Small intestine (tissue), 7 donors: ENCODE data around the gene ERC1. TPM values are rescaled to one million over a fixed set of nuclear protein-coding genes. Genes with fewer than 3 reads are reported as not detected.

Source experiments
- DNase-seq, 2 donors: peaks; one replicate each; pipeline versions ENCODE4 v3.0.0 to v3.0.0-alpha.2; 2013
- FAIRE-seq: peaks from 2 replicates; lab custom pipeline; 2012; peaks lifted over from hg19 to GRCh38; lab: Jason Lieb, UNC
- H3K27ac ChIP-seq, 3 donors: one replicate each; pipeline ENCODE4 v1.5.1; 2013; ENCODE audit warnings: low read length in 2 of 3, mild to moderate bottlenecking in 2 of 3, control low read depth in 1 of 3, inconsistent platforms in 1 of 3, low read depth in 1 of 3, moderate library complexity in 1 of 3
- H3K27me3 ChIP-seq, 3 donors: one replicate each; pipeline ENCODE4 v1.6.1; 2013; ENCODE audit warnings: low read length in 3 of 3, inconsistent platforms in 1 of 3; ENCODE audit not compliant: control insufficient read depth in 3 of 3, insufficient read depth in 3 of 3
- H3K36me3 ChIP-seq, 3 donors: one replicate each; pipeline ENCODE4 v1.6.1; 2013; ENCODE audit warnings: low read length in 3 of 3, inconsistent platforms in 1 of 3, low read depth in 1 of 3, mild to moderate bottlenecking in 1 of 3, moderate library complexity in 1 of 3; ENCODE audit not compliant: control insufficient read depth in 3 of 3, insufficient read depth in 2 of 3
- H3K4me1 ChIP-seq, 3 donors: one replicate each; pipeline ENCODE4 v1.6.1; 2013; ENCODE audit warnings: low read length in 2 of 3, inconsistent platforms in 1 of 3, low read depth in 1 of 3, mild to moderate bottlenecking in 1 of 3, moderate library complexity in 1 of 3; ENCODE audit not compliant: control insufficient read depth in 3 of 3, insufficient read depth in 2 of 3
- H3K4me3 ChIP-seq, 3 donors: one replicate each; pipeline ENCODE4 v1.5.1; 2013; ENCODE audit warnings: low read length in 3 of 3, control low read depth in 1 of 3, inconsistent platforms in 1 of 3, low read depth in 1 of 3, mild to moderate bottlenecking in 1 of 3, moderate library complexity in 1 of 3
- H3K9me3 ChIP-seq, 2 donors: one replicate each; pipeline ENCODE4 v1.6.1; 2013; ENCODE audit warnings: low read depth in 1 of 2, low read length in 1 of 2; ENCODE audit not compliant: control insufficient read depth in 2 of 2, insufficient read depth in 1 of 2
- WGBS, 3 donors: extraction: QIAGEN DNeasy Blood & Tissue Kit; methylation state at CpG; one replicate each; pipeline ENCODE4 v1.1.7; 2013; 5-methylcytosine and 5-hydroxymethylcytosine counted together
- polyA plus RNA-seq, 4 donors: library from polyadenylated mRNA; stranded (reverse) in 3 of 4; unstranded in 1 of 4; fragments of 200-250 nt in 3 of 4; fragments of 120-200 nt in 1 of 4; gene quantifications; one replicate each; pipeline versions ENCODE4 v1.2.1 to v1.2.3, GENCODE V29; 2013
- donor health status: healthy with polysubstance abuse.
- donor health status: control.
- donor health status: control.
- donor health status: Bipolar disorder and iron deficiency.
- donor health status: healthy.

The ERC1 gene
- polyA plus RNA-seq, 4 donors = 1.8 to 16.7 (median 6.1) TPM

DNA sequence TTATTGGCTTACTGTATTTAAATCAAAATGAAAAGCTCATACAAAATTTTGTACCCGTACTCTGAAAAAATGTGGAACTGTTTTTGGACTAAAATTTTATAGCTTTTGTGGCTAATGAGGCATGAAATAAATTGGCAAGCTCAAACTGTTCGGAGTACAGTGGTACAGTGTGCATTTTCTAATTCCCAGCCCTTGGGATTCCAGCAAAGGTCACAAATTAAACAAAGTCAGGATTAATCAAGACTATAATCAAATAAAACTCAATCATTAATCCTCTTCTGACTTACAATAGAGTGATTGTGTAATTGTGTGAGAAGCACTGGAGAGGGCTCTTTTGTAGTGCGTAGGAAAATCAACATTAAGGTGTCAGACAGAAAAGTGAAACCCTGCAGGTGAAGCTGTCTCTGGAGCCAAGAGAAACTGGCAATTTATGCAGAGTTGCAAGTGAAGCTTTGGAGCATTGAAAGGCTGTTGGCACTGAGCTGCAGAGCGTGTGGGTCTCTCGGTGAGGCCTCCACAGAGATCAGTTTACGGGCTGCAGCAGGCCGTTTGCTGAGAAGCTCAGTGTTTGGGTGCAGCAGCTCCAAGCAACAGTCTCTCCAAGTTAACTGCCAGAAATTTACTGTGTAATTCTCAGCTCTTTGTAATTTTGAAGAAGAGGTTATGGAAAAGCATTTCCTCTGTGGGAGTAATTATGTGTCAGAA, 327.5 kb downstream of the ERC1 start:
- Histone ChIP-seq H3K4me1 (peaks cover 0 to 10% (median 4%) of the 10 kb centered on the region in 3 donors), H3K4me3 (no peak overlapping the region), H3K27me3 (no peaks in the 10 kb centered on the region), H3K27ac (peak overlapping the region in 1 of 3 donors; percentile 34), H3K9me3 (peaks cover 0 to 7% of the 10 kb centered on the region in 2 donors), H3K36me3 (peaks cover 0 to 3% (median 0%) of the 10 kb centered on the region in 3 donors)
- DNase-seq (peak; percentile 39 to 41), FAIRE-seq (no peak)
- WGBS, 3 donors = 14 to 49% (median 35%) methylated on average over 7 of the region's 7 CpGs

DNA sequence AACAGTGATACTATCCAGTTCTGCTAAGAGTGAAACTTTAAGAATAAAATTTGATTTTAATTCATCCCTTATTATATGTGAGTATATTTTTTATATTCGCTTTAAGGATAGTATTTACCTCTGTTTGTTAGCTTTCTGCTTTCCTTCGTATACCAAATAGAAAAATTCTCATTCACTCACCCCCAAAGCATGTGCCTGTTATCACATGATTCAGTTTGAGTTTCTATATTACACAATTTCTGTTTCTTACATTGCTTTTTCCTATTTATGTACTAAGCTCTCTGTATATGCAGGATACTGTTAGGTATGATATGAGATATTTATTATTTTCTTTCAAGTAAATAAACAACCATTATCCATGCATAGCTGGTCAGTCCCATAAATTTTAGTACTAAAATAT, 328.2 kb downstream of the ERC1 start:
- H3K27ac ChIP-seq = peak overlapping the region in 1 of 3 donors; percentile 34
- H3K4me1 ChIP-seq = peaks cover 0 to 10% (median 4%) of the 10 kb centered on the region in 3 donors
- peaks cover 0 to 7% of the 10 kb centered on the region in 2 donors for H3K9me3 ChIP-seq
- peaks cover 0 to 3% (median 0%) of the 10 kb centered on the region in 3 donors for H3K36me3 ChIP-seq
- no peaks in the 10 kb centered on the region for H3K27me3 ChIP-seq
- DNase-seq (peak in 1 of 2 donors; percentile 15), FAIRE-seq (peak; percentile 51)
- no peak overlapping the region for H3K4me3 ChIP-seq
- 67 to 73% (median 72%) methylated on average over 2 of the region's 2 CpGs for WGBS, 3 donors

DNA sequence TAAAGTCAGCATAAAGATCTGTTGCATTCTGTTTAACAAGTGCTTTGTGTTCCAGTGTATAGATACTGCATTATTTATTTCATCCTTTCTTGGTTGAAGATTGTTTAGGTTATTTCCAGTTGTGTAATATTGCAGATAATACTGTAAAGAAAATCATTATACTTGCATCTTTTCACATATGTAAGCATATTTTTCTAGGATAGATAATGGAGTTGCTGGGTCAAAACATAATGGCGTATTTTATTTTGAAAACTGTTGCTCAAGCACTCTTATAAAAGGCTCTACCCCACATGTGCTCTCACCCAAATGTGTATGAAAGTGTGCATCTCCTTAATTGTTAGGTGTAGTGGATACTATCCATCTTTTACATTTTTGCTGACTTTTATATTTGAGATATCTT, 329.0 kb downstream of the ERC1 start:
- no peak for FAIRE-seq
- Histone ChIP-seq H3K36me3 (peaks cover 0 to 2% (median 0%) of the 10 kb centered on the region in 3 donors), H3K9me3 (peaks cover 0 to 5% of the 10 kb centered on the region in 2 donors), H3K4me3 (no peak overlapping the region), H3K27me3 (no peaks in the 10 kb centered on the region), H3K27ac (no peak overlapping the region), H3K4me1 (peaks cover 0 to 10% (median 4%) of the 10 kb centered on the region in 3 donors)
- no peak for DNase-seq
- WGBS, 3 donors = 95 to 98% (median 97%) methylated on average over 1 of the region's 1 CpG

DNA sequence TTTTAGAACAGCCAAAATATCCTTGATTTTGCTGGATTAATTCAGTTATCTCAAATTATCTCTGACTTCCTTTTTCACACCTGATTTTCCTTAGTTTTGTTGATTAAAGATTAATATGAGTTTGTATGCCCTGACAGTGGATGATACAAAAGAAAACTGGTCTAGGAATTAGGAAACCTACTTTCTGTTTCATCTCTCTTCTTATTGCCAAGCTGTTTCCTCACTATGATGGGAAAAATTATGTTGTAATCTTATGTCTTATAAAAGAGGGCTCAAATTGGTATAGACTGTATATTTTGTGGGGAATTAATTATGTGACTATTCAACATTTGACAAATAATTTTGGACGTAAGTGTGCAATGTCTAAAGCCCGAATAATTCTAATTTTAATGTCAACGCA, 331.8 kb downstream of the ERC1 start:
- DNase-seq = no peak
- 89 to 93% (median 92%) methylated on average over 3 of the region's 3 CpGs for WGBS, 3 donors
- Histone ChIP-seq H3K9me3 (no peaks in the 10 kb centered on the region), H3K36me3 (no peaks in the 10 kb centered on the region), H3K27me3 (no peaks in the 10 kb centered on the region), H3K4me3 (no peak overlapping the region), H3K27ac (no peak overlapping the region), H3K4me1 (peaks cover 0 to 10% (median 4%) of the 10 kb centered on the region in 3 donors)
- FAIRE-seq = no peak

DNA sequence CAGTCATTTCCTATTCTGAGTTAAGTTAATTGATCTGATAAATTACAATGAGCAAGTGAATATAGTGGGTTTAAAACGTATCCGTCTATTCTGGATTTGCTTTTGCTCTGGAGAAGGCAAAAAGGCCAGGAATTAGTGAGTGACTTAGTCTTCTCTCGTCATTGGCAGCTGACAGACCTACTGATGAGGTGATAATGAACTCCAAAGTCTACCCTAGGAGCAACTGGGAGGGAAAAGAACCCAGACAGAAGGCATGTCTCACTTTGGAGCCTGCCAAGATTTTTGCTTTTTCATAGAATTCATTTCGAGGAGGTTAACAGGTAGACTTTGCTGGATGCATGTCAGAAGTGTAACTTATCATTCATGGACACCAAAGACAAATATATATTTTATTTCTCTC, 333.1 kb downstream of the ERC1 start:
- WGBS, 3 donors = 59 to 84% (median 81%) methylated on average over 4 of the region's 4 CpGs
- H3K9me3 ChIP-seq = no peaks in the 10 kb centered on the region
- H3K4me3 ChIP-seq = no peak overlapping the region
- H3K27me3 ChIP-seq = no peaks in the 10 kb centered on the region
- FAIRE-seq (no peak), DNase-seq (no peak)
- no peaks in the 10 kb centered on the region for H3K36me3 ChIP-seq
- no peaks in the 10 kb centered on the region for H3K4me1 ChIP-seq
- H3K27ac ChIP-seq = no peak overlapping the region

DNA sequence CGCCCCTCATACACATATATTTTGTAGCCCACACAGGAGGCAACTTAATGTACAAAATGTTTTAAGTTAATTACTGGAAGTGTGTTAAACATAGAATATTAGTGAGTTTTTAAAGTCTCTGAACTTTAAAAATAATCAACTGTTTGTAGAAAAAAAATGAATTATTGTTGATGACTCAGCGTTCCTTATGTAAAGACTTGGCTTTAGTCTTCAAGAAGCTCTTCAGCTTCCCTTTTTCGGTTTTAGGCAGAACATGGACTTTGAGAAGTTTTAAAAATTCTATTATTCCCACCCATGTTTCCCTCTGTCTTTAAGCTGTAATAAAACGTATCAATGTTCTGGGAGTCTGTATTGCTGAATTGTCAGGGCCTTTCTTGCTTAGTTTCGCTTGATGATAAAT, 333.9 kb downstream of the ERC1 start:
- peaks cover 0 to 3% (median 0%) of the 10 kb centered on the region in 3 donors for H3K4me1 ChIP-seq
- H3K9me3 ChIP-seq = no peaks in the 10 kb centered on the region
- no peak overlapping the region for H3K4me3 ChIP-seq
- no peak for DNase-seq
- WGBS, 3 donors = 66 to 90% (median 87%) methylated on average over 5 of the region's 5 CpGs
- no peaks in the 10 kb centered on the region for H3K27me3 ChIP-seq
- H3K36me3 ChIP-seq = no peaks in the 10 kb centered on the region
- no peak overlapping the region for H3K27ac ChIP-seq
- no peak for FAIRE-seq

DNA sequence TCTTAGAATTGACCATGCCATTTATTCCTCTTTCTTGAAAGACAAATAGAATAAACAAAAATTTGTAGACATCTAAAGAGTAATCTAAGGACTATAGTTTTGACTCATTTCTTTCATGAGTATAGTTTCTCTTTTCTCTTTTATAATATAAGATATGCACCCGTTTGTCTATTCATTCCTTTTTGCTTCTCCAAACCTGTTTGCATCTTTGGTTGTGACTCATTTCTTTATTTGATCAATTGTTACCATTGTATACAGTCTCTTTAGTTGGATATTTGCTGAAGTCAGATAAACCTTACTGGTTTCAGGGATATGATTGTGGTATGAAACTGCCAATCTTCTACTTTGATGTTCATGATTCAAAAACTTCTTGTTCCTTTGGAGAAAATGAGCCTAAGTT, 334.6 kb downstream of the ERC1 start:
- no peaks in the 10 kb centered on the region for H3K27me3 ChIP-seq
- H3K27ac ChIP-seq = no peak overlapping the region
- DNase-seq (no peak), FAIRE-seq (peak; percentile 47)
- H3K4me1 ChIP-seq = peaks cover 0 to 7% (median 0%) of the 10 kb centered on the region in 3 donors
- 42 to 57% (median 47%) methylated on average over 1 of the region's 1 CpG for WGBS, 3 donors
- no peak overlapping the region for H3K4me3 ChIP-seq
- H3K9me3 ChIP-seq = no peaks in the 10 kb centered on the region
- no peaks in the 10 kb centered on the region for H3K36me3 ChIP-seq

DNA sequence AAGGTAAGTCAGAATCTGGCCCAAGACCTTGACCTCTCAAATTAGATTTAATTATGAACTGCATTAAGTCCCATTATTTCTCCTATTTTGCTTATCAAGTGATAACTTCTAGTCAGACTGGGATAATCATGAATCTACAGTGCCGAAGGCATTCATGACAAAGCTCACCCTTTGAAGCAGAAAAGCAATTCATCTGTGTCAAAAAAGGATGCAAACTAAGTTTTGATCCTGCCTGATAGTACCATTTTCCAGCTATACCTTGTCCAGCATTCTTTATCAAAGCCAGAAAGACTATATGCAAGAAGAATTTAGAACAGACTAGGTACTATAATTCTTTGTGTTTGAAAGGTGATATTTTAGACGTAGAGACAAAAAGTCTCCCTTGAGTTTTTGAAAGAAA, 335.2 kb downstream of the ERC1 start:
- Histone ChIP-seq H3K27ac (no peak overlapping the region), H3K9me3 (no peaks in the 10 kb centered on the region), H3K4me1 (peaks cover 0 to 7% (median 0%) of the 10 kb centered on the region in 3 donors), H3K27me3 (no peaks in the 10 kb centered on the region), H3K36me3 (no peaks in the 10 kb centered on the region), H3K4me3 (no peak overlapping the region)
- DNase-seq (no peak), FAIRE-seq (no peak)
- WGBS, 3 donors = 89 to 94% (median 93%) methylated on average over 2 of the region's 2 CpGs
